DLD1 (cell line): Measurements from ENCODE around the gene CACNA1D.
"Not testable (repeated sequence)": the region's sequence is repeated elsewhere in the genome, so short reads cannot be mapped to it uniquely, and the experiment has no call there.

Source experiments
- in situ Hi-C: cut with HindIII; loops from 2 replicates; pipeline ENCODE4 v1.10.0; 2017; ENCODE audit warnings: low sequenced_read_pairs

CACNA1D gene

GRCh38 chr3:53570709-53571108, 76.3 kb downstream of the CACNA1D start:
- in situ Hi-C loops: no loop called here

- in situ Hi-C loops: no loop called here
Measured at GRCh38 chr3:53571264-53571663, 76.9 kb downstream of the CACNA1D start.

GRCh38 chr3:53572184-53572583, 77.8 kb downstream of the CACNA1D start:
- in situ Hi-C loops: not testable (repeated sequence)

- in situ Hi-C loops: no loop called here
Measured at GRCh38 chr3:53577506-53577905, 83.1 kb downstream of the CACNA1D start.

- in situ Hi-C loops: no loop called here
Measured at GRCh38 chr3:53579636-53580035, 85.2 kb downstream of the CACNA1D start.

- in situ Hi-C loops: no loop called here
Measured at GRCh38 chr3:53581671-53582070, 87.3 kb downstream of the CACNA1D start.

GRCh38 chr3:53583161-53583690, 88.8 kb downstream of the CACNA1D start:
- in situ Hi-C loops: no loop called here

GRCh38 chr3:53585049-53585448, 90.6 kb downstream of the CACNA1D start:
- in situ Hi-C loops: no loop called here

GRCh38 chr3:53585627-53586026, 91.2 kb downstream of the CACNA1D start:
- in situ Hi-C loops: no loop called here

GRCh38 chr3:53588122-53588521, 93.7 kb downstream of the CACNA1D start:
- in situ Hi-C loops: no loop called here

- in situ Hi-C loops: no loop called here
Measured at GRCh38 chr3:53589201-53589600, 94.8 kb downstream of the CACNA1D start.

GRCh38 chr3:53589806-53590205, 95.4 kb downstream of the CACNA1D start:
- in situ Hi-C loops: no loop called here

- in situ Hi-C loops: no loop called here
Measured at GRCh38 chr3:53590606-53591005, 96.2 kb downstream of the CACNA1D start.

- in situ Hi-C loops: no loop called here
Measured at GRCh38 chr3:53591646-53592045, 97.2 kb downstream of the CACNA1D start.

- in situ Hi-C loops: no loop called here
Measured at GRCh38 chr3:53592862-53593261, 98.5 kb downstream of the CACNA1D start.

GRCh38 chr3:53593611-53594010, 99.2 kb downstream of the CACNA1D start:
- in situ Hi-C loops: no loop called here

- in situ Hi-C loops: no loop called here
Measured at GRCh38 chr3:53594276-53594675, 99.9 kb downstream of the CACNA1D start.

GRCh38 chr3:53595660-53596059, 101.2 kb downstream of the CACNA1D start:
- in situ Hi-C loops: no loop called here

- in situ Hi-C loops: no loop called here
Measured at GRCh38 chr3:53597136-53597915, 102.9 kb downstream of the CACNA1D start.

- in situ Hi-C loops: no loop called here
Measured at GRCh38 chr3:53599771-53600170, 105.4 kb downstream of the CACNA1D start.

- in situ Hi-C loops: no loop called here
Measured at GRCh38 chr3:53602866-53603265, 108.5 kb downstream of the CACNA1D start.

- in situ Hi-C loops: no loop called here
Measured at GRCh38 chr3:53604232-53604631, 109.8 kb downstream of the CACNA1D start.

- in situ Hi-C loops: no loop called here
Measured at GRCh38 chr3:53606793-53607192, 112.4 kb downstream of the CACNA1D start.
